ENCODE results near the gene PTPRB.

- TF ChIP-seq CTCF (IDR thresholded peaks at IDR 0.05 in 8 of 11, conservative IDR thresholded peaks at IDR 0.05 in 3 of 11): no peak
- no peak for TF ChIP-seq POLR2AphosphoS5 (IDR thresholded peaks at IDR 0.05)
- no peak for TF ChIP-seq POLR2A (IDR thresholded peaks at IDR 0.05)
Observed at GRCh38 chr12:70486588-70486987, 150.6 kb downstream of the PTPRB start.

Data from spleen (tissue), 7 donors.